Rectal smooth muscle tissue (tissue), 1 donor: ENCODE data around the gene MED13.
"Not testable (repeated sequence)": the region's sequence is repeated elsewhere in the genome, so short reads cannot be mapped to it uniquely, and the experiment has no call there.

ENCODE experiments used
- H3K27ac ChIP-seq: one replicate; pipeline ENCODE4 v1.7.0; 2013; ENCODE audit warnings: low read depth, low read length, inconsistent platforms
- H3K27me3 ChIP-seq: one replicate; pipeline ENCODE4 v1.7.0; 2013; ENCODE audit warnings: low read length; ENCODE audit not compliant: control insufficient read depth, insufficient read depth
- H3K36me3 ChIP-seq: one replicate; pipeline ENCODE4 v1.7.0; 2013; ENCODE audit warnings: low read length; ENCODE audit not compliant: control insufficient read depth, insufficient read depth
- H3K4me1 ChIP-seq: one replicate; pipeline ENCODE4 v1.7.0; 2013; ENCODE audit warnings: low read length; ENCODE audit not compliant: control insufficient read depth, insufficient read depth
- H3K4me3 ChIP-seq: one replicate; pipeline ENCODE4 v1.7.0; 2013; ENCODE audit warnings: low read length
- H3K9ac ChIP-seq: one replicate; pipeline ENCODE4 v1.7.0; 2013; ENCODE audit warnings: low read length

MED13 gene

GRCh38 chr17:61967729-61968128 is 97.3 kb downstream of the MED13 start:
- H3K27me3 ChIP-seq: no peaks in the 10 kb centered on the region
- peaks cover 8% of the 10 kb centered on the region for H3K36me3 ChIP-seq
- H3K4me1 ChIP-seq: no peaks in the 10 kb centered on the region
- no peak overlapping the region for H3K9ac ChIP-seq
- no peak overlapping the region for H3K4me3 ChIP-seq
- H3K27ac ChIP-seq: no peak overlapping the region

GRCh38 chr17:61966191-61966590 is 98.9 kb downstream of the MED13 start:
- H3K27ac ChIP-seq: no peak overlapping the region
- no peak overlapping the region for H3K9ac ChIP-seq
- H3K36me3 ChIP-seq: peaks cover 10% of the 10 kb centered on the region
- H3K4me1 ChIP-seq: no peaks in the 10 kb centered on the region
- no peaks in the 10 kb centered on the region for H3K27me3 ChIP-seq
- H3K4me3 ChIP-seq: no peak overlapping the region

- peaks cover 20% of the 10 kb centered on the region for H3K36me3 ChIP-seq
- H3K4me3 ChIP-seq: no peak overlapping the region
- no peaks in the 10 kb centered on the region for H3K27me3 ChIP-seq
- no peaks in the 10 kb centered on the region for H3K4me1 ChIP-seq
- H3K9ac ChIP-seq: no peak overlapping the region
- no peak overlapping the region for H3K27ac ChIP-seq
Observed at GRCh38 chr17:61955619-61956018, 109.5 kb downstream of the MED13 start.

GRCh38 chr17:61947367-61948078 is 117.6 kb downstream of the MED13 start:
- Histone ChIP-seq H3K9ac (no peak overlapping the region), H3K4me1 (no peaks in the 10 kb centered on the region), H3K27ac (no peak overlapping the region), H3K27me3 (no peaks in the 10 kb centered on the region), H3K36me3 (peaks cover 18% of the 10 kb centered on the region), H3K4me3 (no peak overlapping the region)

GRCh38 chr17:61946359-61946758 is 118.7 kb downstream of the MED13 start:
- Histone ChIP-seq H3K4me1 (no peaks in the 10 kb centered on the region), H3K27me3 (no peaks in the 10 kb centered on the region), H3K4me3 (no peak overlapping the region), H3K36me3 (peaks cover 16% of the 10 kb centered on the region), H3K27ac (no peak overlapping the region), H3K9ac (no peak overlapping the region)

GRCh38 chr17:61943117-61943516 is 122.0 kb downstream of the MED13 start:
- H3K4me3 ChIP-seq: no peak overlapping the region
- H3K27me3 ChIP-seq: no peaks in the 10 kb centered on the region
- H3K36me3 ChIP-seq: peaks cover 9% of the 10 kb centered on the region
- no peak overlapping the region for H3K27ac ChIP-seq
- H3K9ac ChIP-seq: no peak overlapping the region
- H3K4me1 ChIP-seq: no peaks in the 10 kb centered on the region

- H3K4me1 ChIP-seq: no peaks in the 10 kb centered on the region
- H3K27ac ChIP-seq: no peak overlapping the region
- H3K27me3 ChIP-seq: no peaks in the 10 kb centered on the region
- no peak overlapping the region for H3K4me3 ChIP-seq
- H3K36me3 ChIP-seq: peaks cover 9% of the 10 kb centered on the region
- no peak overlapping the region for H3K9ac ChIP-seq
Observed at GRCh38 chr17:61942085-61942484, 123.0 kb downstream of the MED13 start.

- H3K36me3 ChIP-seq: no peaks in the 10 kb centered on the region
- H3K27me3 ChIP-seq: no peaks in the 10 kb centered on the region
- peak overlapping the region; percentile 78 for H3K4me3 ChIP-seq
- no peak overlapping the region for H3K9ac ChIP-seq
- H3K27ac ChIP-seq: peak overlapping the region; percentile 73
- H3K4me1 ChIP-seq: peaks cover 7% of the 10 kb centered on the region
Observed at GRCh38 chr17:61928101-61928436, 137.0 kb downstream of the MED13 start.

- no peaks in the 10 kb centered on the region for H3K27me3 ChIP-seq
Observed at GRCh38 chr17:61927208-61928100, 137.6 kb downstream of the MED13 start, which contains the start of gene INTS2. Gene INTS2 (minus strand): TSS chr17:61927982. CDS start chr17:61926644, 1,338 bp downstream.

GRCh38 chr17:61926826-61927207 is 138.3 kb downstream of the MED13 start:
- H3K27ac ChIP-seq: peak overlapping the region; percentile 79
- H3K27me3 ChIP-seq: no peaks in the 10 kb centered on the region
- peak overlapping the region; percentile 78 for H3K4me3 ChIP-seq
- H3K9ac ChIP-seq: peak overlapping the region; percentile 71
- no peaks in the 10 kb centered on the region for H3K36me3 ChIP-seq
- H3K4me1 ChIP-seq: peaks cover 7% of the 10 kb centered on the region

More at GRCh38 chr17:61927208-61928100, 137.6 kb downstream of the MED13 start, which contains the start of gene INTS2:
- H3K9ac ChIP-seq: peak within 1 kb of the TSS; percentile 71
- peak within 1 kb of the TSS; percentile 79 for H3K27ac ChIP-seq
- no peaks in the 10 kb centered on the region for H3K36me3 ChIP-seq
- peak within 1 kb of the TSS; percentile 78 for H3K4me3 ChIP-seq
- H3K4me1 ChIP-seq: peaks cover 7% of the 10 kb centered on the region

GRCh38 chr17:61915162-61915561 is 149.9 kb downstream of the MED13 start:
- not testable (repeated sequence) for H3K4me1 ChIP-seq, H3K36me3 ChIP-seq, H3K9ac ChIP-seq, H3K27ac ChIP-seq, H3K27me3 ChIP-seq, H3K4me3 ChIP-seq

GRCh38 chr17:61908292-61909037 is 156.6 kb downstream of the MED13 start:
- no peak overlapping the region for H3K9ac ChIP-seq
- H3K27me3 ChIP-seq: no peaks in the 10 kb centered on the region
- H3K4me1 ChIP-seq: no peaks in the 10 kb centered on the region
- no peak overlapping the region for H3K4me3 ChIP-seq
- no peak overlapping the region for H3K27ac ChIP-seq
- peaks cover 14% of the 10 kb centered on the region for H3K36me3 ChIP-seq
